Endothelial cell of umbilical vein (primary cell): Measurements from ENCODE around the gene RNF217. TPM values are rescaled to one million over a fixed set of nuclear protein-coding genes. Genes with fewer than 3 reads are reported as not detected.

ENCODE experiments used
- BruUV-seq: library from RNA; stranded (reverse); fragments of 400-500 nt; replicated peaks from 2 replicates; lab custom pipeline; 2021; lab: Mats Ljungman, UMichigan
- CTCF ChIA-PET: fragments of 300-600, 350-600 bp; sonication (Branson Sonifier 250); formaldehyde crosslinking; loops from one replicate; lab custom pipeline; 2021; ENCODE audit warnings: antibody characterized with exemption, inconsistent platforms; lab: Charles Lee
- POLR2A ChIA-PET: fragments of 300-600, 350-600 bp; sonication (Branson Sonifier 250); formaldehyde crosslinking; loops from one replicate; lab custom pipeline; 2021; ENCODE audit warnings: antibody characterized with exemption, inconsistent platforms; lab: Charles Lee
- DNase-seq: peaks from one replicate; pipeline ENCODE4 v3.0.0-alpha.2; 2011; ENCODE audit warnings: low read depth, low spot score
- FAIRE-seq: peaks from 2 replicates; lab custom pipeline; 2011; peaks lifted over from hg19 to GRCh38; lab: Jason Lieb, UNC
- H2AFZ ChIP-seq: 2 replicates; pipeline ENCODE4 v1.6.0; 2012; ENCODE audit warnings: low read depth, low read length, control low read depth, inconsistent platforms
- H3K27ac ChIP-seq: 2 replicates; pipeline ENCODE4 v1.5.1; 2011; ENCODE audit warnings: low read depth, mild to moderate bottlenecking, control low read depth, low read length, moderate library complexity; ENCODE audit not compliant: insufficient read depth
- H3K27me3 ChIP-seq, 2 experiments: 2 replicates each; pipeline versions ENCODE4 v1.6.0 to v1.6.1; 2011; ENCODE audit warnings: low read length in 2 of 2, mixed read lengths in 1 of 2; ENCODE audit not compliant: control insufficient read depth in 2 of 2, insufficient read depth in 2 of 2
- H3K36me3 ChIP-seq, 2 experiments: 2 replicates in 1 of 2; 3 replicates in 1 of 2; pipeline ENCODE4 v1.5.1; 2011; ENCODE audit warnings: low read length in 2 of 2, mild to moderate bottlenecking in 1 of 2, moderate library complexity in 1 of 2; ENCODE audit not compliant: control insufficient read depth in 2 of 2, insufficient read depth in 2 of 2; ENCODE audit errors: extremely low read depth in 1 of 2
- H3K4me1 ChIP-seq: 3 replicates; pipeline ENCODE4 v1.5.1; 2011; ENCODE audit warnings: mild to moderate bottlenecking, low read length; ENCODE audit not compliant: control insufficient read depth, insufficient read depth; ENCODE audit errors: extremely low read depth
- H3K4me2 ChIP-seq: 2 replicates; pipeline ENCODE4 v1.6.1; 2011; ENCODE audit warnings: low read length, control low read depth, mixed read lengths; ENCODE audit not compliant: insufficient read depth
- H3K4me3 ChIP-seq, 3 experiments: fragments of 200-600 bp in 1 of 3; sonication (generic), shearing (Covaris generic) in 1 of 3; replicated peaks in 1 of 3; 2 replicates each; pipeline ENCODE4 v1.5.1; 2011 to 2016; ENCODE audit warnings: control low read depth in 3 of 3, low read length in 3 of 3, mild to moderate bottlenecking in 2 of 3, inconsistent platforms in 1 of 3, low read depth in 1 of 3, moderate library complexity in 1 of 3; ENCODE audit not compliant: insufficient read depth in 1 of 3
- H3K79me2 ChIP-seq: 2 replicates; pipeline ENCODE4 v1.6.0; 2012; ENCODE audit warnings: low read length, inconsistent platforms; ENCODE audit not compliant: control insufficient read depth, insufficient read depth
- H3K9ac ChIP-seq: replicated peaks from 2 replicates; pipeline ENCODE3; 2011; ENCODE audit warnings: low read length, control low read depth; ENCODE audit not compliant: insufficient read depth; ENCODE audit errors: extremely low read depth
- H3K9me1 ChIP-seq: replicated peaks from 3 replicates; pipeline ENCODE4 v1.6.0; 2011; ENCODE audit warnings: mild to moderate bottlenecking, low read length; ENCODE audit not compliant: control insufficient read depth, insufficient read depth; ENCODE audit errors: extremely low read depth
- H3K9me3 ChIP-seq: replicated peaks from 2 replicates; pipeline ENCODE4 v1.5.1; 2012; ENCODE audit warnings: low read length, inconsistent platforms; ENCODE audit not compliant: control insufficient read depth, insufficient read depth
- H4K20me1 ChIP-seq: replicated peaks from 2 replicates; pipeline ENCODE3; 2011; ENCODE audit warnings: mild to moderate bottlenecking, low read length; ENCODE audit not compliant: control insufficient read depth, insufficient read depth; ENCODE audit errors: extremely low read depth
- CTCF ChIP-seq, 2 donors: IDR thresholded peaks; 1 replicate in 1 of 2; 2 replicates in 1 of 2; pipeline ENCODE4 v1.5.1; 2011; ENCODE audit warnings: low read length in 2 of 2, mild to moderate bottlenecking in 2 of 2, moderate library complexity in 2 of 2, control low read depth in 1 of 2, inconsistent platforms in 1 of 2, low read depth in 1 of 2; ENCODE audit not compliant: insufficient read depth in 1 of 2; ENCODE audit errors: extremely low read depth in 1 of 2
- EZH2 ChIP-seq: IDR thresholded peaks from 2 replicates; pipeline ENCODE4 v1.6.1; 2012; ENCODE audit warnings: borderline replicate concordance, low read depth, mild to moderate bottlenecking, moderate library complexity, low read length, inconsistent platforms; ENCODE audit not compliant: severe bottlenecking
- FOS ChIP-seq: IDR thresholded peaks from 2 replicates; pipeline ENCODE4 v1.6.1; 2011; ENCODE audit warnings: mild to moderate bottlenecking, low read length, moderate library complexity, borderline replicate concordance; ENCODE audit not compliant: insufficient read depth
- GATA2 ChIP-seq: IDR thresholded peaks from 2 replicates; pipeline ENCODE4 v1.7.0; 2011; ENCODE audit warnings: low read depth, mild to moderate bottlenecking, moderate library complexity, mixed read lengths, low read length; ENCODE audit not compliant: insufficient read length, insufficient read depth
- JUN ChIP-seq: IDR thresholded peaks from 2 replicates; pipeline ENCODE4 v1.6.1; 2011; ENCODE audit warnings: borderline replicate concordance, low read depth; ENCODE audit not compliant: insufficient read length, insufficient read depth
- MAX ChIP-seq: IDR thresholded peaks from 2 replicates; pipeline ENCODE4 v1.6.1; 2011; ENCODE audit not compliant: insufficient read depth, insufficient read length
- MYC ChIP-seq: IDR thresholded peaks from one replicate; pipeline ENCODE4 v1.6.1; 2011; ENCODE audit warnings: mild to moderate bottlenecking, low read depth, low read length
- POLR2A ChIP-seq: IDR thresholded peaks from 2 replicates; pipeline ENCODE4 v1.6.1; 2012; ENCODE audit warnings: low read depth, mild to moderate bottlenecking, control low read depth, low read length
- POLR2AphosphoS5 ChIP-seq: IDR thresholded peaks from 2 replicates; pipeline ENCODE4 v1.6.1; 2012; ENCODE audit warnings: low read depth, mild to moderate bottlenecking, control low read depth, low read length, moderate library complexity; ENCODE audit not compliant: insufficient read depth
- dilution Hi-C: fragments of 300-500 bp; cut with MboI; formaldehyde crosslinking; loops from one replicate; pipeline ENCODE4 v1.15.0; 2019; ENCODE audit warnings: low sequenced_read_pairs; ENCODE audit not compliant: extremely low pct_ligation_motif_present
- intact Hi-C: fragments of 100-400 bp; cut with micrococcal nuclease; formaldehyde crosslinking; loops from one replicate; pipeline ENCODE4 v1.10.0; 2022
- polyA plus RNA-seq, 4 experiments: library from polyadenylated mRNA; depleted of rRNA in 3 of 4; stranded (reverse) in 3 of 4; unstranded in 1 of 4; fragments of >200 nt; gene quantifications; 2 replicates each; pipeline versions ENCODE4 v1.2.1 to v1.2.3, GENCODE V29; 2011 to 2012; ENCODE audit warnings: missing spikeins in 1 of 4
- total RNA-seq: library from RNA; stranded (reverse); gene quantifications from 2 replicates; pipeline ENCODE4 v1.2.3, GENCODE V29; 2021

Gene RNF217
- total and polyA plus RNA-seq, 2 donors (not counting 3 experiments of a cell fraction or from before 2014, with no cell fraction given): 8.8 to 32.5 TPM

- POLR2A ChIA-PET: no interaction called here
- dilution Hi-C loops: no loop called here
- peak; percentile 62 for FAIRE-seq
Observed at GRCh38 chr6:125013938-125014660, 51.9 kb downstream of the RNF217 start.

More at GRCh38 chr6:125013938-125014660, 51.9 kb downstream of the RNF217 start:
- no peaks in the 10 kb centered on the region for H3K36me3 ChIP-seq
- H3K4me1 ChIP-seq: peaks cover 10% of the 10 kb centered on the region
- no peaks in the 10 kb centered on the region for H4K20me1 ChIP-seq
- peak overlapping the region; percentile 7 for H3K4me2 ChIP-seq
- CTCF ChIA-PET: interaction anchor here (0.8 to 1.2 kb wide), 3 partner anchors 50 to 178 kb away, joined by 3 to 7 read pairs (median 3); no protein-coding TSS in a partner anchor
- H3K9ac ChIP-seq: no peak overlapping the region
- peak; percentile 48 for DNase-seq
- TF ChIP-seq POLR2AphosphoS5 (no peak), GATA2 (peak; percentile 11), MYC (no peak), CTCF (IDR thresholded peaks at IDR 0.05; ENCODE audit: extremely low read depth in 1 of 2, insufficient read depth in 1 of 2, low read depth in 1 of 2, low read length in 2 of 2) (no peak), MAX (no peak), FOS (no peak), POLR2A (no peak), JUN (peak; percentile 28), EZH2 (no peak)
- no peaks in the 10 kb centered on the region for H3K9me3 ChIP-seq
- H2AFZ ChIP-seq: no peak overlapping the region
- H3K9me1 ChIP-seq: no peaks in the 10 kb centered on the region
- H3K79me2 ChIP-seq: peaks cover 1% of the 10 kb centered on the region
- TSS peak; percentile 83 for BruUV-seq
- H3K27me3 ChIP-seq: no peaks in the 10 kb centered on the region
- H3K4me3 ChIP-seq: no peak overlapping the region
- H3K27ac ChIP-seq: no peak overlapping the region
- intact Hi-C loops: loop anchor here (2.0 kb wide), 1 partner anchor 49 kb away; no protein-coding TSS in a partner anchor
